ENCODE results near the gene STXBP5.

Gene STXBP5

DNA sequence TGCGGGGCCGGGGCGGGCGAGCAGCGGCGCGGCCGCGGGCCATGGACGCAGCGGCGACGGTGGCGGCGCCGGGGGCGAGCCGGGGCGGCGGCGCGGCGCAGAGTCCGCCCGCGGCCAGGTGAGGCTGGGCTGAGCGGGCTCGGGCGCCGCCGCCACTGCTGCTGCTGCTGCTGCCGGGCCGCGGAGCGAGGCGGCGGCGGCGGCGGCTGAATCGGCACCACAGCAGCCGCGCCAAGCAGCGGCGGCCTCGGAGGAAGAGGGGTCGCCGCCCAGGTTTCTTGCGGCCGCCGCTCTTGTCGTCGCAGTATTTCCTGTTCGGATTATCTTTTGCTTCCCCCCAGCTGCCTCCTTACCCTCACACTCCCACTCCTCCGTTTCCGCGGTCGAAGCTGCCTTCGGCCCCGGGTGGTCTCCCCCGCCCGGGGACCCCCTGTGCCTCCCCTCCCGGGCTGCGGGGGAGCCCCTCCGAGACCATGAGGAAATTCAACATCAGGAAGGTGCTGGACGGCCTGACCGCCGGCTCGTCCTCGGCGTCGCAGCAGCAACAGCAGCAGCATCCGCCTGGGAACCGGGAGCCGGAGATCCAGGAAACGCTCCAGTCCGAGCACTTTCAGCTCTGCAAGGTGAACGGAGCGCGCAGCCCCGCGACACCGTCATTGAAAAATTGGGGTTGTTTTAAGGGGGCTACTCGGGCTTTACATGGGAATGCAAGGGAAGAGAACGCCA lies at the start of gene STXBP5:
STXBP5 (plus strand) TSS at position 358 of the 726 bp plus-strand sequence; CDS start at position 474, 116 bp downstream.
- peak within 1 kb of the TSS; percentile 68 for H3K27ac ChIP-seq (ENCODE audit: low read depth, low read length)

DNA sequence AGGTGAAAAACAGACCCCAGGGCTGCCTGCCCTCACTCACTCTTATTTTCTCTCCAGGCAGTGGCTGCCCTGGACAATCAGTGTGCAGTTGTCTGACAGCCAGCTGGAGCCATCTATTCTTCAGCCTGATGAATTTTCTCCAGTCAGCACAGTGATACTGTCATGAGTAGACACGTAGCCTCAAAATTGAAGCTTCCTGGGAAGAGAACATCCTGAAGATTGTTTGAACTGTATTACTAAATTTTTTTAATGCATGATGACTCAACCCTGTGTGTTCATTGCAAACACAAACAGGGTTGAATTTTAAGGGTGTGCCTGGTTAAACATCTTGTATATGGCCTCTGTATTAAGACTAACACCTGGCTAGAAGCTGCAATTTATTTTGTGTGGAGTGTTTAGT lies 49.8 kb upstream of the STXBP5 start:
- H4K20me1 ChIP-seq (ENCODE audit: control insufficient read depth, insufficient read depth, low read depth, low read length), result no peaks in the 10 kb centered on the region
- no peaks in the 10 kb centered on the region for H3K9me2 ChIP-seq (replicated peaks; ENCODE audit: control insufficient read depth, low read length)
- no peaks in the 10 kb centered on the region for H3K4me1 ChIP-seq (ENCODE audit: control insufficient read depth, low read length)
- H3K27me3 ChIP-seq (ENCODE audit: control insufficient read depth, low read length), result peaks cover 2% of the 10 kb centered on the region; the same call in 1 of the 2 replicates
- H3F3A ChIP-seq (ENCODE audit: control insufficient read depth, insufficient read depth), result no peaks in the 10 kb centered on the region
- no peaks in the 10 kb centered on the region for H3K36me3 ChIP-seq (ENCODE audit: control insufficient read depth, low read length)
- H3K27ac ChIP-seq (ENCODE audit: low read depth, low read length), result no peak overlapping the region
- no peaks in the 10 kb centered on the region for H3K79me2 ChIP-seq (ENCODE audit: control insufficient read depth, low read length)
- no peak overlapping the region for H3K4me3 ChIP-seq (ENCODE audit: low read length)
- TF ChIP-seq CTCF (IDR thresholded peaks at IDR 0.05; ENCODE audit: low read depth, low read length, poor library complexity, severe bottlenecking) (no peak), EZH2phosphoT487 (IDR thresholded peaks at IDR 0.05; ENCODE audit: borderline replicate concordance, low read length) (no peak)
- no peaks in the 10 kb centered on the region for H3K9me3 ChIP-seq (ENCODE audit: control insufficient read depth, insufficient read depth, low read length)
- H3K4me2 ChIP-seq (ENCODE audit: low read length), result no peak overlapping the region

More for the DNA sequence above, at the start of gene STXBP5:
- Histone ChIP-seq H3K4me3 (ENCODE audit: low read length) (peak within 1 kb of the TSS; percentile 98), H3K9me2 (replicated peaks; ENCODE audit: control insufficient read depth, low read length) (no peaks in the 10 kb centered on the region), H3K4me1 (ENCODE audit: control insufficient read depth, low read length) (peaks cover 15% of the 10 kb centered on the region), H3K27me3 (ENCODE audit: control insufficient read depth, low read length) (no peaks in the 10 kb centered on the region), H3K79me2 (ENCODE audit: control insufficient read depth, low read length) (peaks cover 41% of the 10 kb centered on the region), H3K9me3 (ENCODE audit: control insufficient read depth, insufficient read depth, low read length) (no peaks in the 10 kb centered on the region), H3K4me2 (ENCODE audit: low read length) (peak within 1 kb of the TSS; percentile 92), H3K36me3 (ENCODE audit: control insufficient read depth, low read length) (peaks cover 6% of the 10 kb centered on the region; the same call in 1 of the 2 replicates), H4K20me1 (ENCODE audit: control insufficient read depth, insufficient read depth, low read depth, low read length) (0 out of 2 replicates have a peak, but pooled peaks cover 2% of the 10 kb centered on the region), H3F3A (ENCODE audit: control insufficient read depth, insufficient read depth) (0 out of 2 replicates have a peak, but pooled peaks cover 2% of the 10 kb centered on the region)
- no peak for TF ChIP-seq CTCF (IDR thresholded peaks at IDR 0.05; ENCODE audit: low read depth, low read length, poor library complexity, severe bottlenecking)
- no peak for TF ChIP-seq EZH2phosphoT487 (IDR thresholded peaks at IDR 0.05; ENCODE audit: borderline replicate concordance, low read length)

DNA sequence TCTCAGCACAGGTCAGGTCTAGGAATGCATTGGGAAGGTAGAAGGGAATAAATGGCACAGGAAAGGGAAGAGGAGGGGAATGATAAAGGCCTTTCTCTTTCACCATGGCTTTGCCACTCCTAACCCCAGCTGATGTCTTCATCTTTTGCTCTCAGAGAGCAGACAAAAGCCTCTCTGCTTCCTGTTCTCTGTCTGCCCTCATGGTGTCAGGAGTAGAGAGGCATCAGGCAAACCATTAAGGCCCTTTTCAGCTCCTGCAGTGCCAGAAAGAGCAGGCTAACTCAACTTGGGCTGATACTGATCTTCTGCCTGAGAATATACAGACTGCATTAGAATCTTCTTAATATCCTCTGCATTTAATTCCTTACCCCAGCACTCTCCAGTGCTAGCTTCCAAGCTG lies 48.0 kb upstream of the STXBP5 start:
- Histone ChIP-seq H3K4me2 (ENCODE audit: low read length) (no peak overlapping the region), H3K27me3 (ENCODE audit: control insufficient read depth, low read length) (peaks cover 4% of the 10 kb centered on the region; the same call in 1 of the 2 replicates), H3K36me3 (ENCODE audit: control insufficient read depth, low read length) (no peaks in the 10 kb centered on the region), H3K27ac (ENCODE audit: low read depth, low read length) (no peak overlapping the region), H4K20me1 (ENCODE audit: control insufficient read depth, insufficient read depth, low read depth, low read length) (no peaks in the 10 kb centered on the region), H3K79me2 (ENCODE audit: control insufficient read depth, low read length) (no peaks in the 10 kb centered on the region), H3F3A (ENCODE audit: control insufficient read depth, insufficient read depth) (no peaks in the 10 kb centered on the region), H3K4me1 (ENCODE audit: control insufficient read depth, low read length) (no peaks in the 10 kb centered on the region), H3K9me2 (replicated peaks; ENCODE audit: control insufficient read depth, low read length) (no peaks in the 10 kb centered on the region), H3K9me3 (ENCODE audit: control insufficient read depth, insufficient read depth, low read length) (no peaks in the 10 kb centered on the region), H3K4me3 (ENCODE audit: low read length) (no peak overlapping the region)
- no peak for TF ChIP-seq CTCF (IDR thresholded peaks at IDR 0.05; ENCODE audit: low read depth, low read length, poor library complexity, severe bottlenecking)
- no peak for TF ChIP-seq EZH2phosphoT487 (IDR thresholded peaks at IDR 0.05; ENCODE audit: borderline replicate concordance, low read length)

Measured in DOHH2 (cell line).